ENCODE results near the gene F2RL3. TPM values are rescaled to one million over a fixed set of nuclear protein-coding genes. Genes with fewer than 3 reads are reported as not detected.

F2RL3 gene
- total RNA-seq, 2 donors from 2014 or later = 0.36 to 6.2 TPM

- intact Hi-C loops (cut with DNase I) = no loop called here
- no peaks in the 10 kb centered on the region for H3K9me3 ChIP-seq
- H3K27ac ChIP-seq = no peak overlapping the region
- no peaks in the 10 kb centered on the region for H3K27me3 ChIP-seq (replicated peaks; ENCODE audit: insufficient read depth)
- H3K36me3 ChIP-seq = no peaks in the 10 kb centered on the region
- peak; percentile 30 for TF ChIP-seq POLR2AphosphoS5 (IDR thresholded peaks at IDR 0.05)
- no peak for TF ChIP-seq POLR2A (IDR thresholded peaks at IDR 0.05)
- DNase-seq (ENCODE audit: low spot score) = no peak
- peaks cover 6% of the 10 kb centered on the region for H3K4me1 ChIP-seq (replicated peaks)
- H3K4me3 ChIP-seq = no peak overlapping the region
- 56% methylated on average over 20 of the region's 20 CpGs for WGBS
Observed at GRCh38 chr19:16886305-16886880, 2.4 kb upstream of the F2RL3 start.

GRCh38 chr19:16887353-16888265 is 1.2 kb upstream of the F2RL3 start:
- H3K4me3 ChIP-seq = no peak overlapping the region
- H3K27ac ChIP-seq = peak overlapping the region in 1 of 2 donors; percentile 13
- H3K27me3 ChIP-seq (replicated peaks; ENCODE audit: insufficient read depth) = no peaks in the 10 kb centered on the region
- intact Hi-C loops (cut with DNase I) = no loop called here
- no peaks in the 10 kb centered on the region for H3K36me3 ChIP-seq
- TF ChIP-seq POLR2A (IDR thresholded peaks at IDR 0.05) (no peak), CTCF (IDR thresholded peaks at IDR 0.05) (no peak), POLR2AphosphoS5 (IDR thresholded peaks at IDR 0.05) (no peak)
- 73% methylated on average over 17 of the region's 17 CpGs for WGBS
- peaks cover 6% of the 10 kb centered on the region for H3K4me1 ChIP-seq (replicated peaks)
- H3K9me3 ChIP-seq = no peaks in the 10 kb centered on the region
- DNase-seq (ENCODE audit: low spot score) = no peak

GRCh38 chr19:16889366-16889882 is 625 bp downstream of the F2RL3 start:
- intact Hi-C loops (cut with DNase I) = no loop called here
- no peaks in the 10 kb centered on the region for H3K9me3 ChIP-seq
- H3K27me3 ChIP-seq (replicated peaks; ENCODE audit: insufficient read depth) = no peaks in the 10 kb centered on the region
- peak overlapping the region in 1 of 2 donors; percentile 4 for H3K4me3 ChIP-seq
- peaks cover 6% of the 10 kb centered on the region for H3K4me1 ChIP-seq (replicated peaks)
- H3K27ac ChIP-seq = no peak overlapping the region
- DNase-seq (ENCODE audit: low spot score) = peak; percentile 44
- TF ChIP-seq POLR2A (IDR thresholded peaks at IDR 0.05) (no peak), CTCF (IDR thresholded peaks at IDR 0.05) (peak in 2 of 4 experiments; percentile 7 to 30), POLR2AphosphoS5 (IDR thresholded peaks at IDR 0.05) (peak; percentile 6)
- H3K36me3 ChIP-seq = no peaks in the 10 kb centered on the region
- WGBS = 37% methylated on average over 12 of the region's 22 CpGs

GRCh38 chr19:16889883-16890460 is 1.2 kb downstream of the F2RL3 start:
- no peak for TF ChIP-seq POLR2AphosphoS5 (IDR thresholded peaks at IDR 0.05)
- H3K9me3 ChIP-seq = no peaks in the 10 kb centered on the region
- no peaks in the 10 kb centered on the region for H3K36me3 ChIP-seq
- DNase-seq (ENCODE audit: low spot score) = no peak
- no peak overlapping the region for H3K4me3 ChIP-seq
- 93% methylated on average over 30 of the region's 48 CpGs for WGBS
- intact Hi-C loops (cut with DNase I) = no loop called here
- H3K27me3 ChIP-seq (replicated peaks; ENCODE audit: insufficient read depth) = no peaks in the 10 kb centered on the region
- no peak overlapping the region for H3K27ac ChIP-seq
- peaks cover 6% of the 10 kb centered on the region for H3K4me1 ChIP-seq (replicated peaks)

- no peak overlapping the region for H3K27ac ChIP-seq
- whole genome bisulfite sequencing = 92% methylated on average over 24 of the region's 24 CpGs
- peaks cover 6% of the 10 kb centered on the region for H3K4me1 ChIP-seq (replicated peaks)
- H3K27me3 ChIP-seq (replicated peaks; ENCODE audit: insufficient read depth) = no peaks in the 10 kb centered on the region
- H3K9me3 ChIP-seq = no peaks in the 10 kb centered on the region
- TF ChIP-seq CTCF (IDR thresholded peaks at IDR 0.05) = no peak
- no peak for TF ChIP-seq POLR2A (IDR thresholded peaks at IDR 0.05)
- no peak for TF ChIP-seq POLR2AphosphoS5 (IDR thresholded peaks at IDR 0.05)
- DNase-seq (ENCODE audit: low spot score) = no peak
- no peaks in the 10 kb centered on the region for H3K36me3 ChIP-seq
- no peak overlapping the region for H3K4me3 ChIP-seq
- intact Hi-C loops (cut with DNase I) = no loop called here
Observed at GRCh38 chr19:16890461-16891184, 1.8 kb downstream of the F2RL3 start.
